Central memory CD4-positive, alpha-beta T cell (primary cell): Measurements from ENCODE around the gene WDR48.
A peak's percentile ranks its signal among the peaks of the same experiment; 100 is the strongest.
"Not testable (repeated sequence)": the region's sequence is repeated elsewhere in the genome, so short reads cannot be mapped to it uniquely, and the experiment has no call there.

Experiments
- DNase-seq: peaks from one replicate; pipeline ENCODE4 v3.0.0; 2022
- total RNA-seq, 3 experiments: gene quantifications; one replicate each; lab custom pipeline; 2026; lab: John Stamatoyannopoulos, UW

Gene WDR48
- total RNA-seq = 64.6 to 108 (median 94.5) reads per million in 3 experiments

DNA sequence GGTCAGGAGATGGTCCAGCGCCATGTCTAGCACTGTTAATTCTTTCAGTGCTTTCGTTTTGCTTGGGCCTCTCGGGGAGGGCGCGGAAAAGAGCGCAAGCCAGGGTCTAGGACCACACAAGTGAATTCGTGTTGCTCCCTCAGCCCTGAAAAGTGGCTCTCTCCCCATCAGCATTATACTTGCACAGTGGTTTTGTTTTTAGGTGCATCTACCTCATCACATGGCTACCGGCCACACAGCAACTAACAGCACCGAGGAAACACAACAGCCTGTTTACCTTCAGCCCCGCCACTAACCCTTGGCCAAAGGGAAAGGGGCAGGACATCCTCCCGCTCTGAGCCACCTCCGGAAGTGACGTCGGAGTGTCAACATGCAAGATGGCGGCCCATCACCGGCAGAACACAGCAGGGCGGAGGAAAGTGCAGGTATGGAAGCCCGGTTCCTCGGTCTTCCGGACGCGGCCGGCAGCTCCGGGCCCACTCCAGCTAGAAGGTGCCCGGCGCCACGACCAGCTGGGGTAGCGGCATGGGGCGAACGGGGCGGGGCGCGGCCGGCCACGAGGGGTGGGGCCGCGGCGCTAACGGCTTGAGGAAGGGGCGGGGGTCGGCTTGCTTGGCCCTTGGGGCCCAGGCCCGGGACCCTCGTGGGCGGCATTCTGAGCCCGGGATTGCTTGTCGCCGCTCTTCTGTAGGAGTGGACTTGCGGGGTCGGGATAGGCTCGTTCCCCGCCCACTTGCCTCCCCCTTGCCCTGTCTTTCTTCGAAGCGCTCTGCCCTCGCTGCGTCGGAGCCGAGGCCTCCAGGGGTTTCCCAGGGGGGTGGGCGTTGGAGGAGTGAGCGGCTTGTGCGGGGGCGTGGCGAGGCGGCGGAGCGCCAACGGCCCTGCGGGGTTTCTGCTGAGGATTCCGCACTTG lies at the start of gene WDR48, which contains the start of gene SCN11A:
Gene WDR48, plus strand, starts transcription at position 368 of the 913 bp plus-strand sequence. Its CDS starts 10 bp downstream, at position 378.
Gene SCN11A, minus strand, starts transcription at position 296 of the 913 bp plus-strand sequence. CDS start 101,582 bp downstream, outside the sequence.
- peak; percentile 91 for DNase-seq

GRCh38 chr3:39005295-39005694 lies 46.5 kb upstream of the WDR48 start:
- no peak for DNase-seq

- DNase-seq = no peak
Observed at GRCh38 chr3:39011191-39011736, 40.6 kb upstream of the WDR48 start.

DNA sequence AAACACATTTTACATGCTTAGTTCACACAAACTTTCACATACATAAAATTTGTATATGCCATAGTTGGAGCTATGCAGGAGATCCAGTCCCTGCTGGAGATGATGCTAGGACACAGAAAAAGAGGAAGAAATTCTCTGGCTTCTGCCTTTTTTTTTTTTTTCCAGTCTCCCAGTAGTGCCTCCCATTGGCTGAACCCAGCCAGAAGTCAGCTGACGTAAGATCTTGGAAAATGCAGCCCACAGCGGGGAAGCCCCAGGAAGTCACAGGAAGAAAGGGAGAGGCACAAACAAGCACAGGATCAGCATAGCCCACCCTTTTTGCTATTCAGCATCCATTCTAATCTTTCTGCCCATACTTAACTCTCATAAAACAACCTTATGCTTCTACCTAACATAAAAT lies 38.5 kb upstream of the WDR48 start:
- DNase-seq = no peak

DNA sequence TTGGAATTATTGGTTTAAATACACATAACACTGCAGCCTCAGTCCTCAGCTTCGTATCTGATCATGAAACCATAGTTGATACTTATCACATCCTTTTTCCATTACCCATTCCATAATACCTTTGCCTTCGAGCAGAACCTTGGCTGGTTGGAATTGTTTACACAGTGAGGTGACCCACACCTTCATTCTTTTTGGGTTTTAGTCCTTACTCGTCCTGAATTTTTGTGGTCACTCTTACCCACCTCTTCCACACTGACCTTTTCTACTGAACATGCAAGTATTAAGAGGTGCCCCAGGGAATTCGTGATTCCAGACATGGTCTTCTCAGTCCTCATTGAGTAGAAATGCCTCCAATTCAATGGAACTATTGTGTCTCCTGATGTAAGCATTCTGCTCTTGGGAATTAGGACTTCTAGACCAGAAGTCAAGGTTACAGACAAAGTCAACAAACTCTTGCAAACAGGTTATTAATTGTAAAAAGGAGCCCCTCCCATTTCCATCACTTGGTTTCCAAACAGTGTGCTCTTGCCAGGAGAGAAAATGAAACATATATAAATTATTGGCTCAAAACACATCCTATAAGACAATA lies 37.8 kb upstream of the WDR48 start:
- DNase-seq = no peak

DNA sequence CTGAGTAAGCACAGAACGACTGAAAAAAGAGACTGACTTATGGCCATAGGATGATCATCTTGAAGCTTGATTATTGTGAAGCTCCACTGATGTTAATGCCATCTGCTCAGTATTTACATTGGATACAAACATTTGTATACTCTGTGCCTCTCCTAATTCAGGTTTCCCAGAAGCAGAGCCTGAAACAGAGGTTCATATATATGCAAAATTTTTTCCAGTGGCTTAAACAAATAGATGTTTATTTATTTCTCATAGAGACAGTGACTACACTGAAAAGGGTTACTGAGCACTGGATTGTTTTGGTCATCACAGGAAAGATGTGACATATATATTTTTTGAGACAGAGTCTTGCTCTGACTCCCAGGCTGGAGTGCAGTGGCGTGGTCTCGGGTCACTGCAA lies 36.4 kb upstream of the WDR48 start:
- DNase-seq = no peak

GRCh38 chr3:39019299-39019698 lies 32.5 kb upstream of the WDR48 start:
- no peak for DNase-seq

- DNase-seq = no peak
Observed at GRCh38 chr3:39021029-39021428, 30.8 kb upstream of the WDR48 start.

DNA sequence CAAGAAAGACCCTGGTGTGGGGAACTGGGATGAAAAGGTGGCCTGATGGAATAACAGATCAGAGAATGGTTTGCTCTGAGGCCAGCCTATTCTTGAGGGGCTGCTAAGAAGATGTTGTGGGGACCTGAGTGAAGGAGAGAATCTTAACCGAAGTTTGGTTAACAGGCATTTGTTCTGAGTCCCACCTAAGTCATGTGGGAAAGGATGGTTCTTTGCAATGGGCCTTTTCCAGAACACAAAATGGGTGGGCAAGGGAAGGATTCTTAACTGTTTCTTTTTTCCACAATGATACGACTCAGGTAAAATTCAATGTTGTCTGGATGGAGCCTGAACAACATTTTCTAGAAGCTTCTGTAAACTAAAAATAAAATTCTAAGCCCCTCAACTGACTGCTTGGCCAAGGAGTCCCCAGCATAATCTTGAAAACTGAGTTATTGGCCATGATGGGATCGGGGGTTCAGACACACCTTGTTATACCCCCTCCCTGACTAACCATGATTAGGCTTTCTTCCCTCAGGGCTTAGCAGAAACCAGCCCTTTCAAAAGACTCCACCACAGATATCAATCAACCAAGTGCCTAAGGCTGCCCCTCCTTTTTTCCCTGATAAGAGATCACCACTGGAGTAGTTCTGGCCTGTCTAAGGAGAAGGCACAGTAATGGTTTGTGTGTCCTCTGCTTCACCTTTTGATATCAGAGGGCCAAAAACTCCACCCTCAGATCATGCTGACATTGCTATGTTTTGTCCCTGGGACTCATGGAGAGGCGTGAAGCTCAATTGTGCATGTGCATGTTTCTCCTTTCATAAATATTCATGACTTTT lies 30.1 kb upstream of the WDR48 start:
- no peak for DNase-seq

GRCh38 chr3:39022286-39022630 lies 29.6 kb upstream of the WDR48 start:
- no peak for DNase-seq

DNA sequence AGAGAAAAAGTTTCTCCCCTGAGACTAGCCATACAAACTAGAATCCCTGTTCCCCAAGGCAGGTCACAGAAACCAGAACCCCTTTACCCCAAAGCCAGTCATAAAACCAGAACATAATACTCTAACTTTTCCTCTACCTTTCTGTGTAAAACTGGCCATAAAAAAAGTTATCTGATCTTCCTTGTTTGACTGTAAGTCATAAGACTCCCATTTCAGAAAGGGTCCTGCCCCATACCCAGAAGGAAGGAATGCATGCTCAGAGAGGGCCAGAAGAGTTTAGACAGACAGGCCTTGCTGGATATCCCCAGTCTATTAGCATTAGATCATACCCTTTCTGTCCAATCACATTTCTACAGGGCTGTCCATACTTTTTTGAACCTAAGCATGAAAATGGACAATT lies 27.3 kb upstream of the WDR48 start:
- DNase-seq = no peak

- no peak for DNase-seq
Observed at GRCh38 chr3:39025222-39025970, 26.4 kb upstream of the WDR48 start.

DNA sequence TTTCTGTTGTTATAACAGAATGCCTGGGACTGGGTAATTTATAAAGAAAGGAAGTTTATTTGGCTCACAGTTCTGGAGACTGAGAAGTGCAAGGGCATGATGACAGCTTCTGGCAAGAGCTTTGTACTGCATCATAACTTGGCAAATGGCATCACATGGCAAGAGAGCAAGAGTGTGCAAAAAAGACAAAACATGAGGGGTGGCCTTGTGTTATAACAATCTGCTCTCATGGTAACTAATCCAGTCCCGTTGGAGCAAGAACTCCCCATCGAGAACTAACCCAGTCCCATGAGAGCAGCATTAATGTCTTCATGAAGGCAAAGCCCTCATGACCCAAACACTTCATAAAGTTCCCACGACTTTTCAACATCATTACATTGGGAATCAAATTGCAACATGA lies 23.3 kb upstream of the WDR48 start:
- DNase-seq = no peak

GRCh38 chr3:39029556-39029955 lies 22.3 kb upstream of the WDR48 start:
- no peak for DNase-seq

- no peak for DNase-seq
Observed at GRCh38 chr3:39038165-39038564, 13.7 kb upstream of the WDR48 start.

GRCh38 chr3:39050029-39050428 lies 1.8 kb upstream of the WDR48 start:
- DNase-seq = no peak

- DNase-seq = no peak
Observed at GRCh38 chr3:39052583-39052982, 767 bp downstream of the WDR48 start.

- no peak for DNase-seq
Observed at GRCh38 chr3:39053696-39054095, 1.9 kb downstream of the WDR48 start.

GRCh38 chr3:39056151-39056550 lies 4.3 kb downstream of the WDR48 start:
- DNase-seq = no peak

DNA sequence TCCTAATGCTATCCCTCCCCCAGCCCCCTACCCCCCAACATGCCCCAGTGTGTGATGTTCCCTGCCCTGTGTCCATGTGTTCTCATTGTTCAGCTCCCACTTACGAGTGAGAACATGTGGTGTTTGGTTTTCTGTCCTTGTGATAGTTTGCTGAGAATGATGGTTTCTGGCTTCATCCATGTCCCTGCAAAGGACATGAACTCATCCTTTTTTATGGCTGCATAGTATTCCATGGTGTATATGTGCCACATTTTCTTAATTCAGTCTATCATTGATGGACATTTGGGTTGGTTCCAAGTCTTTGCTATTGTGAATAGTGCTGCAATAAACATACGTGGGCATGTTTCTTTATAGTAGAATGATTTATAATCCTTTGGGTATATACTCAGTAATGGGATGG lies 9.4 kb downstream of the WDR48 start:
- DNase-seq = not testable (repeated sequence)

GRCh38 chr3:39062180-39062579 lies 10.4 kb downstream of the WDR48 start:
- DNase-seq = no peak

GRCh38 chr3:39063143-39063542 lies 11.3 kb downstream of the WDR48 start:
- no peak for DNase-seq
